ENCODE measurements around the gene WDR5B.
"Not testable (repeated sequence)": the region's sequence is repeated elsewhere in the genome, so short reads cannot be mapped to it uniquely, and the experiment has no call there.

WDR5B gene

DNA sequence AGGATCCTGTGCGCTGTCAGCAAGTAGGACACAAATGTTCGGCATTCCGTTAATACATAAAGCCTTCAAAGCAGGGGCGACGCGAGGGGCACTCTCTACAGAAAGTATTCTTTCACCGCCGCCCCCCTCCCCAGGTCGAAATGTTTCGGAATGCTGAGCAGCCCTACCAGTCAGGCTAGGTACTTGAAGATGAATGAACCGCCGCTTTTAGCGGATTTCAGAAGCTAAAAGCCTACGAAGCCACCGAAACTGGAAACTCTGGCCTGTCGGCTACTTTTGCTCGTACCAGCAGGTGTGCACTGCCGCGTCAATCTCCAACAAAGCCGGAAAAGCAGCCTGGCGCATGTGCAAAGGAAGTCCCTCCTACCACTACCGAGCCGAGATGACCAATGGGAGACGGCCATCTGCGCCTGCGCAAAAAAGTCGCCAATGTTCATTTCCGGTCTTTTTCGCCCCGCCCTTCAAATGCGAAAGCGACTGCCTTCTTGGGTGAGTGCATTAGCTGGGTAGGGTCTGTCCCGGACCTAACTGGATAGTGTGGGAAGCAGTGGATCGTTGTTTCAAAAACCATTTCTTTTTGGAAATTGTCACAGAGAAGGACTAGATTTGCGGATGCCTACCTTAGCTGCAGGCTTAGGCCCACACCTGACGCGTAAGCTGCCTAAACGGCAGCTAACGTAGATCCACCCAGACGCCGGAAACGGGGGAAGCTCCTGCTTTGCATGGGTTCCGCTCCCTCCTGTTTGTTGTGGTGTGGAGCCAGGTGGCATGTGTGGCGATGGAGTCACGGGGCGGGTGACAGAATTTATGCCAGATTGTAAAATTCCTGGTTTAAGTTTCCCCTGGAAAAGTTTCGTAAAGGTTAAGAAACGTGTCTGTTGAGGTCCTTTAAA, at the start of gene WDR5B:
WDR5B (minus strand) TSS at position 301 of the 893 bp plus-strand sequence. CDS start 534 bp downstream, outside the sequence.
- peak; percentile 96 to 99 (median 98) for DNase-seq (ENCODE audit: low read depth in 2 of 3, low spot score in 1 of 3)

DNA sequence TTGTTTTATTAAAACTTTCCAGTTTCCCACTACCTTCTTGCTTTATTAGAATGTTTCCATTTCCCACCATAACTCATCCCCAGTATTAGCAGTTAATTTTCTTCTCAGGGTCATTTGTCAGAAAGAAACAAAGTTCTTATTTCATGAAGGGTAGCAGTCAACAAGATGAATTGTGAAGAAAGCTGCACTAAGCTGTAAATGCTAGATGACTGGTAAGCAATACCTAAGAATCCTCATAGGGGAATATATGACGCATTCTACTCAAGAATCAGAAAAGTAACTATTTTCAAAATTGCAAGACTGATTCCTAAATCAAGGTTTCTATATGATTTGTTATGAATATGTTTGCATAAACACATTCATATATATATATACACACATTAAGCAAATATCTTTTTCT, 48.8 kb upstream of the WDR5B start:
- DNase-seq (ENCODE audit: low read depth in 2 of 3, low spot score in 1 of 3) = no peak

DNA sequence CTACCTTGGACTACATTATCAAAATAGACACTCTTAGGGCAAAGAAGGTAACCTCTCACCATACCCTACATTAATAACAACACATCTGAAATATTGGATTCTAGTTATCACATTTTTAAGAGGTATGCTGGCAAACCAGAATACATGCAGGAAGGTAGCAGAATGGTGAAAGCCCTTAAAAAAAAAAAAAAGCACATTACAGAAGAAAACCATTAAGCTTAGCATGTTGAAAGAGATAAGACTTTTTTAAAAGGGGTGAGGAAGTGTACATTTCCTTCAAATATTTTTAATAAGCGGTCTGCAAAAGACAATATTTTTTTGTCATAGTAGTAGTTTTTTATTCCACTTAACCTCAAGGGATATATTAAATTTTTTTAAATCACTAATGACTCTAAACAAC, 46.5 kb upstream of the WDR5B start:
- no peak for DNase-seq (ENCODE audit: low read depth in 2 of 3, low spot score in 1 of 3)

DNA sequence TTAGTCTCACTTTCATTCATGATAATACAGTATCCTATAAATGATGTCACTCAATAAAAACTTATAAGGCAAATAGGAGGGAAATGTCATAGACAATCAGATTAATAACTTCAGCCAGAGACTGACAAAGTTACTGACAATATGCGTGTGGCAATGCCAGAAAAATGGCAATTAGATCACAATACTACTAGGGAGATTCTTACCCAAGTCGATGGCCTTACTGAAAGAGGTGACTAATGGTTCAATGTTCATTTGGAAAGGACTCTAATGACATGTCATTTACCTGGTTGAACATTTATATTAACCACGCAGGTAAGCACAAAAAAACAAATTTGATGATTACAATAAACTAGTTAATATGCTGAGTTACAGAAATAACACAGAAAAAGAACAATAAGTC, 45.9 kb upstream of the WDR5B start:
- no peak for DNase-seq (ENCODE audit: low read depth in 2 of 3, low spot score in 1 of 3)

DNA sequence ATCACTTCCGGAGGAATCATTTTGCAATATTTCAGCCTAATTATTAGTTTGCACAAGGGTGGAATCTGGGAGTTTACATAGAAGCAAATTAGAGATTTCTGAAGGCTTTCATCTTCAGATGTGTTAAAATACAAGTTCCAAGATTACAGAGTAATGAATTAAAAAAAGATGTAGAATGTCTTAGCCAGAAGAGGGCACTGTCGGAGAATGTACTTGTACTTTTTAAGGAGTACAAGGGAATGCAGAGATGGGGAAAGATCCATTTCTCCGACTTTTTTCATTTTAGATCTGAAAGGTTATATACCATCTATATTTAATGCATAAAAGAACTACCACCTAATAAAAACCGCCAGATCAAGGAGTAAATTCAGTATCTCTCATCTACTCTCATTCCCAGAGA, 43.1 kb upstream of the WDR5B start:
- DNase-seq (ENCODE audit: low read depth in 2 of 3, low spot score in 1 of 3) = no peak

DNA sequence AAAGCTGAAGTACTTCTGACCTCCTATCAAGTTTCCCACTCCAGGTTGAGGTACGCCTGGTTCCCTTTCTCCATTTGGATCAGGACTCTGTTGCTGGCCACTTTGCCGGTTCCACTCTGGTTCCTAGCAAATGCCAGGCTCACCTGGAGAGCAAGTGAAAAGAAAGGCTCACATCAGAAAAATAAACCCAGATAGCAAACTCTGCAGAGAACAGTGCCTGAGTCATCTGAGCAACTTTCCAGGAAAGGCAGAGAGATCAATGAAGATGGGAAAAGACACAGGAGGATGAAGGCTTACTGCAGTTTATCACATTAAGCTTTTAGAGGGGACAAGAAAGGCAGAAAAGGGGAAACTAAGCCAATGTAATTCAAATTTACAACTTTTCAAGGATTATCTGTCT, 41.8 kb upstream of the WDR5B start:
- DNase-seq (ENCODE audit: low read depth in 2 of 3, low spot score in 1 of 3) = no peak

DNA sequence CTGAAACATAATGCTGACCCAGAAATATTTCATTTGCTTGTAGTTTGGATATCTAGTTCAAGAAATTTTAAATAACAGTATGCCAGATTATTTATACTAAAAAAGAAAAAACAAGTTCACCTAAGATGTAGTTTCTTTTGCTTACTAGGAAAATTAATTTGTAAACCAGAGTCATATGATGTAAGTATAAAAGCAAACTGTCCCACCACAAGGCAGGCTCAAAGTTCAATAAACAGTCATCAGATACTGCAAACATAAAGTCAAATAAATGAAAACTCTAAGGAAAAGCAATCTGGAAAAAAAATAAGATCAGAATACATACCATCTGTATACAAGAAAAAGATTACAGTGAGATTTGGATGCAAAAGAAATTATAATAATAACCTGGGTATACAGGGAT, 40.2 kb upstream of the WDR5B start:
- no peak for DNase-seq (ENCODE audit: low read depth in 2 of 3, low spot score in 1 of 3)

DNA sequence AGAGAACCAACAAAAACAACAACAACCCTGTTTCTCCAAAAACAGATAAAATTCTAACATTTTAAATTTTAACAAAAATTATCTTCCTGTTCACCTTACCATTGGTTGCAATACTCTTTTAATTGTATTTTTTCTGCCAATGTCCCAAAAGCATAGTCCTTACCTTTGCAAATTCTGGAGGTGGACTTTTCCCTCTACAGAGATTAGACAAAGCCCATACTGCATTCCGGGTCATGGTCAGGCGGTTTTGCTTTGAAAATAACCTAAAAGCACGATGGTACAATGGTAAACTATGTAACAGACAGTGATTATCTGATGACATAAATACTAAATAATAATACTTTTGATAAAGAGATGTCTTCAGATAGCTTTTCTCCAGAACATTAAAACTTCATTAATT, 35.5 kb upstream of the WDR5B start:
- DNase-seq (ENCODE audit: low read depth in 2 of 3, low spot score in 1 of 3) = no peak

DNA sequence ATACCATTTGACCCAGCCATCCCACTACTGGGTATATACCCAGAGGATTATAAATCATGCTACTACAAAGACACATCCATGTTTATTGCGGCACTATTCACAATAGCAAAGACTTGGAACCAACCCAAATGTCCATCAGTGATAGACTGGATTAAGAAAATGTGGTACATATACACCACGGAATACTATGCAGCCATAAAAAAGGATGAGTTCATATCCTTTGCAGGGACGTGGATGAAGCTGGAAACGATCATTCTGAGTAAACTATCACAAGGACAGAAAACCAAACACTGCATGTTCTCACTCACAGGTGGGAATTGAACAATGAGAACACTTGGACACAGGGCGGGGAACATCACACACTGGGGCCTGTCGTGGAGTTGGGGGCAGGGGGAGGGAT, 32.4 kb upstream of the WDR5B start:
- DNase-seq (ENCODE audit: low read depth in 2 of 3, low spot score in 1 of 3) = not testable (repeated sequence)

DNA sequence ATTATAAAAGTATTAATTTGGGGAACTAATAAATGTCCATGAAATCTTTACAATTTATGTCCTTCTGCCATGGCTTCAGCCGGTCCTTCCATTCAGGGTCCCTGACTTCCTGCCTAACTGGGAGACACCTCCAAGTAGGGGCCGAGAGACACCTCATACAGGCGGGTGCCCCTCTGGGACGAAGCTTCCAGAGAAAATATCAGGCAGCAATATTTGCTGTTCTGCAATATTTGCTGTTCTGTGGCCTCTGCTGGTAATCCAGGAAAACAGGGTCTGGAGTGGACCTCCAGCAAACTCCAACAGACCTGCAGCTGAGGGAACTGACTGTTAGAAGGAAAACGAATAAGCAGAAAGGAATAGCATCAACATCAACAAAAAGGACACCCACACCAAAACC, 28.6 kb upstream of the WDR5B start:
- DNase-seq (ENCODE audit: low read depth in 2 of 3, low spot score in 1 of 3) = not testable (repeated sequence)

DNA sequence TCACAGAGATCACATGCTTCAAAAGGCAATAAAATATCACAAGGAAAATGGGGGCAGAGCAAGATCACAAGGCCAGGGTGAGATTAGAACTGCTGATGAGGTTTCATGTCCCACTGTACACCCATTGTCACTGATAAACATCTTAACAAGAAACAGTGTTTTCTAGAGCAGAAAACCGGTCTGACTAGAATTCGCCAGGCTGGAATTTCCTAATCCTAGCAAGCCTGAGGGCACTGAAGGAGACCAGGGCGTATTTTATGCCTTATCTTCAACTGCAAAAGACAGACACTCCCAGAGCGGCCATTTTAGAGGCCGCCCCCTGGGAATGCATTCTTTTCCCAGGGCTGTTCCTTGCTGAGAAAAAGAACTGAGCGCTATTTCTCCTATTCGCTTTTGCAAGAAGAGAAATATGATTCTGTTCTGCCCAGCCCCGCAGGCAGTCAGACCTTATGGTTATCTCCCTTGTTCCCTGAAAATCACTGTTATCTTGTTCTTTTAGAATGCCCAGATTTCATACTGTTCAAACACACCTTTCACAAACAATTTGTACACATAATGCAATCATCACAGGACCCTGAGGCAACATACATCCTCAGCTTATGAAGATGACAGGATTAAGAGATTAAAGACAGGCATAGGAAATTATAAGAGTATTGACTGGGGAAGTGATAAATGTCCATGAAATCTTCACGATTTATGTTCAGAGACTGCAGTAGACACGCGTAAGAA, 28.1 kb upstream of the WDR5B start:
- DNase-seq (ENCODE audit: low read depth in 2 of 3, low spot score in 1 of 3) = not testable (repeated sequence)

DNA sequence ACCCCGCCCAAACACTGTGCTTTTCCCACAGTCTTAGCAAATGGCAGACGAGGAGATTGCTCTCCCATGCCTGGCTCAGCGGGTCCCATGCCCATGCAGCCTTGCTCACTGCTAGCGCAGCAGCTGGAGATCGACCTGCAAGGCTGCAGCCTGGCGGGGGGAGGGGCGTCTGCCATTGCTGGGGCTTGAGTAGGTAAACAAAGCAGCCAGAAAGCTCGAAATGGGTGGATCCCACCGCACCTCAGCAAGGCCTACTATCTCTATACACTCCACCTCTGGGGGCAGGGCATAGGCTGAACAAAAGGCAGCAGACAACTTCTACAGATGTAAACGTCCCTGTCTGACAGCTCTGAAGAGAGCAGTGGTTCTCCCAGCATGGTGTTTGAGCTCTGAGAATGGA, 27.2 kb upstream of the WDR5B start:
- DNase-seq (ENCODE audit: low read depth in 2 of 3, low spot score in 1 of 3) = no peak

DNA sequence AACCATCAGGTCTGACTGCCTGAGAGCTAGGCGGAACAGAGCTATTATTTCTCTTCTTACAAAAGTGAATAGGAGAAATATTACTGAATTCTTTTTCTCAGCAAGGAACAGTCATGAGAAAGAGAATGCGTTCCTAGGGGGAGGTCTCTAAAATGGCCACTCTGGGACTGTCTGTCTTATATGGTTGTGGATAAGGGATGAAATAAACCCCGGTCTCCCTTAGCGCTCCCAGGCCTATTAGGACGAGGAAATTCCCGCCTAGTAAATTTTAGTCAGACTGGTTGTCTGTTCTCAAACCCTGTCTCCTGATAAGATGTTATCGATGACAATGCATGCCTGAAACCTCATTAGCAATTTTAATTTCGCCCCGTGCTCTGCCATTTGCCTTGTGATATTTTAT, 20.1 kb upstream of the WDR5B start:
- no peak for DNase-seq (ENCODE audit: low read depth in 2 of 3, low spot score in 1 of 3)

DNA sequence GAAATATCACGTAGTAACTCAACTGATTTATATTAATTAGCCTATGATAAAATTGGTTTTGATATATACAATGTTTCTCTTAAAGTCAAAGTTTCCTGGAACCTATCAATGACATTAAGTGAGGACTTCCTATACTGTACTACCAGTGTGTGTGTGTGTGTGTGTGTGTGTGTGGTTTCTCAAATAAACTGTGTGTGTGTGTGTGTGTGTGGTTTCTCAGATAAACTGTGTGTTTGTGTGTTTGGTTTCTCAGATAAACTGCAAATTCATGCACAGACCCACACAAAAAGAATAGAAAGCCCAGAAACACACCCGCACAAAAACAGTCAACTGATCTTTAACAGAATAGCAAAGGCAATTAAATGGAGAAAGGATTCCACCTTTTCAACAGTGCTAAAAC, 14.5 kb upstream of the WDR5B start:
- DNase-seq (ENCODE audit: low read depth in 2 of 3, low spot score in 1 of 3) = no peak

DNA sequence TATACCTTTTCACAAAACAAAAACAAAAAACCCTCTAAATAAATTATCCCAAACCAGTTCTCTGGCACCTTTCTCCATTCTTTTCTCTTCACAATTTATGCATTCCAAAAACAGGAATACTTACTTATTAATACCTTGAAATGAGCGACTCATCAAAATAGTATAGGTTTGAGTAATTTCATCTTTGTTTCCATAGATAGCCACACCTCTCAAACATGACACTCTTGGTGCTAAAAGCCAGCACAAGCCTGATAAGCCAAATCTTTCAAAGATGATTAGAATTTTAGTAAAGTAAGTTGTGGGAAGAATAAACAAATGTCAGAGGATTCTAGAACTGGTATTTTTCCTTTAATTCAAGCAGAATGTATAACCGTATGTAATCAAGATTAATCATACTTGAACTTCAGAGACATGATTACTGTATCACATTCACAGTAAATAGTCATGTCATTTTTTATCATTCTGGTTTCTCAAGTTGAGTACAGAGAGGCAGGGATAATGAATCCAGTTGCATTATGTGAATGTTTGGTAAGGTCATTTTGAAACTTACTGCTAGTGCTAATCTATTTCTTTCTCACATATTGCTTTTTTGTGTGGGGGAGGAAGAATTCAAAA, 12.1 kb upstream of the WDR5B start:
- DNase-seq (ENCODE audit: low read depth in 2 of 3, low spot score in 1 of 3) = no peak

DNA sequence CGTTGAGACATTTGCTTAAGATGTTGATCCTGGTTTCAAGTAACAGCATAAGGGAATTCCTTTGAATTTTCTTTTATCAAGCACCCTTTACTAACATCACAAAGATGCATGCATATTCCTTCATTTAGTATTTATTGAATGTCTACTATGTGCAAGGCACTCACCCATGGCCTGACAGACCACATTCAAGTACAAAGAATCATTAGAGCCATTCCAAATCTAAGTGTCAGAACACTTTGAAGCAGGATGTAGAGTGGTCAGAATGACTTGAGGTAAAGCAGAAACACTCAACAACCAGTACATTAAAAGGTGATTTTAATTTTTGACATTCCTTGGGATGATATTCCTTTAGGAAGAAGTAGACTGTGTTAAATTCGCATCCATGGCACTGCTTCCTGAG, 6.0 kb upstream of the WDR5B start:
- no peak for DNase-seq (ENCODE audit: low read depth in 2 of 3, low spot score in 1 of 3)

DNA sequence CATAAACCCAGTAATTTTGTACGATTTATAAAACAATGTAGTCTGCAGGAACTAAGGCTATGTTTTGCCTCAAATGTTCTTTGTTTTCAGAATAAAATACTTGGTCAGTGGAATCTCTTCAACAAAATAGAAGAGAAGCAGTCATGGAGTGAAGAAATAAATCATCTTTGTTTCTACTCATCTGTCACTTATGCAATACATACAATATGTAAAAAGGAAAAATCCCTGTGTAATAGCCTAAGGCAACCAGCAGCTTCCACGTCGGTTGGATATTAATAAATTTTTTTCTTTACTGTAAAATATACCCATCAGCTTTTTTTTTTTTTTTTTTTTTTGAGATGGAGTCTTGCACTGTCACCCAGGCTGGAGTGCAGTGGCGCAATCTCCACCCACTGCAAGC, 5.2 kb upstream of the WDR5B start:
- DNase-seq (ENCODE audit: low read depth in 2 of 3, low spot score in 1 of 3) = no peak

DNA sequence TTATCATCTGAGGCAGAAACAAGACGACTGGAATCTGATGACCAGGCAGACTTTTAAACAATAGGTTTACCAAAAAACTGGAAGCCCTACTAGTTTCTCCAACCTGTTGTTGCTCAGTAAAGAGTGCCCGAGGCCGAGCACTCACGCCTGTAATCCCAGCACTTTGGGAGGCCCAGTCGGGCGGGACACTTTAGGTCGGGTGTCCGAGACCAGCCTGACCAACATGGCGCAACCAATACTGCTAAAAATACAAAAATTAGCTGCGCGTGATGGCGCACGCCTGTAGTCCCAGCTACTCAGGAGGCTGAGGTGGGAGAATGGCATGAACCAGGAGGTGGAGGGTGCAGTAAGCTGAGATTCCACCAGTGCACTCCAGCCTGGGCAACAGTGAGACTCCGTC, 1.1 kb upstream of the WDR5B start:
- no peak for DNase-seq (ENCODE audit: low read depth in 2 of 3, low spot score in 1 of 3)

DNA sequence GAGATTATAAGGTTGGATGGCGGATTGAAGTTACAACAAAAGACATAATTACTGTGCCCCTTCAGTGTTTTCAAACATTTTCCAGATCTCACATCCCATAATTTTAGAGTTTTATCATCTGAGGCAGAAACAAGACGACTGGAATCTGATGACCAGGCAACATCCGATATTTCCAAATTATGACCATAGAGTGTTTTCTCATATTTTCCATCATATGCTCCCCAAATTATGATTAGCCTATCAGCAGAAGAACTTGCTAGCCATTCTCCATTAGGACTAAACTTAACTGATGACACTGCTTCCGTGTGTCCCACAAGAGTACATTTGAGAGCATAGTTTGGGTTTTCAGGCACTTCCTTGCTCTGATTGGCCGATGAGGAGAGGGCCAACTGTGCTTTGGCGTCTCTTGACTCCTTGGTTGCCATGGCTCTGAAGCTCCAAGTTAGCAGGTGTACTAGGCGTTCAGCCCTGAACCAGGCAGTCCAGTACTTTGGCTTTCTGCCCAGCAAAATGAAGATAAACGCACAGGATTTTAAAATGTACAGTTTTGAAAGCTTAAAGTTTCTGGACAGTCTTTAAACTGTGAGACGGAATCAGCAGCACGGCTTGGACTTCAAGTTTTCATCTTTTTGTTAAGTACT, 638 bp downstream of the WDR5B start:
- peak; percentile 28 to 34 (median 29) for DNase-seq (ENCODE audit: low read depth in 2 of 3, low spot score in 1 of 3)

DNA sequence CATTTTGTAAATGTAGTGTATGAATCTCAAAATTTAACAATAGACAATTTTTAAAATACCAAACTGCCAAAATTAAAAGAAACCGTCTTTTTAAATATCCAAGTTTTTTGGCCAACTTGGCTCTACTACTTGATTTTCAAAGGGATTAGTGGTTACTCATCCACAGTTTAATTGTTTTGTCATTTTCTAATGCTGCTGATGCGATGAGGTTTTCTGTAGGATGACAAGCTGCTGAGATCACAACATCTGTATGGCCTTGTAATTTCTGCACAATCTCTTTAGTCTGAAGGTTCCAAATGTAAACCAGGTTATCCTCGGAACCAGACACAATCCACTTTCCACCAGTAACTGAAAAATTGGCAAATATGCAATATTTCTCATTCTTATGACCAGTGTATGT, 1.5 kb downstream of the WDR5B start:
- DNase-seq (ENCODE audit: low read depth in 2 of 3, low spot score in 1 of 3) = no peak

DNA sequence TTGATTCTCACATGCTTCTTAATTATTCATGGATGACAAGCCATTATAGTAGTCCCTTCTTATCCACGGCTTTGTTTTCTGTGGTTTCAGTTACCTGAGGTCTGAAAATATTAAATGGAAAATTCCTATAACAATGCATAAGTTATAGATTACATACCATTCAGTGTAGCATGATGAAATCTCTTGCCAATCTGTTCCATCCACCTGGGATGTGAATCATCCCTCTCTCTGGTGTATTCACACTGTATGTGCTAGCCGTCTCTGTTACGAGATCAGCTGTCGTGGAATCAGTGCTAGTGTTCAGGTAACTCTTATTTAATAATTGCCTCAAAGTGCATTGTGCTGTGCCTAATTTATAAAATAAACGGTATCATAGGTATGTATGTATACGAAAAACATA, 5.2 kb downstream of the WDR5B start:
- no peak for DNase-seq (ENCODE audit: low read depth in 2 of 3, low spot score in 1 of 3)

DNA sequence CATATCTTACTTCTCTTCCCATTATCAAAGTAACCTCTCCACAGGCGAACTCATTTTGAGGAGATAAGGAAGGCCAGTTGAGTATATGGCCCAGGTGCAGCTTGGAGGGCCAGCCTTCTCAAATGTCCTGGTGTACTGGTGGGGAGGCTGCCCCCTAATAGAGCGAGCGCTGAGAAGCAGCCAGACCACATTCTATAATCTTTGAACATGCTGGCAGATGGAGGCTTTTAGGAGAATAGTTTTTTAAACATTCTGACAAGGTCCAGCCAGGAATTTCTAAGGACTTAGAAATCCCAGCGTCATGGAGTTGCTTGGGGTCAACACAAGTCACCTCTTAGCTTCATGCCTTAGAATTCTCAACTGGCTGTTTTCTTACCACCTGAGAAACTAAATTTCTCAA, 5.8 kb downstream of the WDR5B start:
- no peak for DNase-seq (ENCODE audit: low read depth in 2 of 3, low spot score in 1 of 3)

All from stimulated activated CD4-positive, alpha-beta T cell treated with anti-CD3 and anti-CD28 coated beads, Interleukin-12 subunit alpha, Interleukin-12 subunit beta, amount 100 ng/mL, for 48 hours (primary cell).